Uterus (tissue), 2 donors: ENCODE results near the gene FTSJ3.

Experiments
- CTCF ChIP-seq, 4 experiments: fragments of 200-600 bp in 2 of 4; fragments of 450-650 bp in 2 of 4; sonication (generic) in 2 of 4; IDR thresholded peaks; one replicate each; pipeline ENCODE4 v1.5.1; 2016 to 2019; ENCODE audit warnings: antibody characterized with exemption in 4 of 4, mild to moderate bottlenecking in 2 of 4, moderate library complexity in 1 of 4
- POLR2A ChIP-seq, 2 donors: fragments of 450-650 bp; IDR thresholded peaks; one replicate each; pipeline ENCODE4 v1.6.1; 2016; ENCODE audit warnings: antibody characterized with exemption in 2 of 2, mild to moderate bottlenecking in 1 of 2, moderate library complexity in 1 of 2

- TF ChIP-seq CTCF (IDR thresholded peaks at IDR 0.05) (no peak), POLR2A (IDR thresholded peaks at IDR 0.05) (no peak)
These were observed 31.8 kb upstream of the FTSJ3 start for GRCh38 chr17:63859257-63859656.
